Peyer's patch (tissue), 4 donors: ENCODE results near the gene MRPL33. TPM values are rescaled to one million over a fixed set of nuclear protein-coding genes. Genes with fewer than 3 reads are reported as not detected.

Source experiments
- DNase-seq, 3 donors: peaks; one replicate each; pipeline ENCODE4 v3.0.0-alpha.2; 2017 to 2019
- H3K27ac ChIP-seq, 4 donors: fragments of 200-600 bp; sonication (generic); one replicate each; pipeline ENCODE4 v1.5.1; 2016 to 2019
- H3K27me3 ChIP-seq, 2 donors: fragments of 200-600 bp; sonication (generic); one replicate each; pipeline ENCODE4 v1.5.1; 2019
- H3K36me3 ChIP-seq, 3 donors: fragments of 200-600 bp; sonication (generic); one replicate each; pipeline ENCODE4 v1.5.1; 2016 to 2019
- H3K4me1 ChIP-seq, 4 donors: fragments of 200-600 bp; sonication (generic); one replicate each; pipeline ENCODE4 v1.5.1; 2016 to 2019
- H3K4me3 ChIP-seq, 4 donors: fragments of 200-600 bp; sonication (generic); 1 replicate in 3 of 4; 2 replicates in 1 of 4; pipeline ENCODE4 v1.5.1; 2016 to 2019; ENCODE audit warnings: mild to moderate bottlenecking in 1 of 4
- H3K9me3 ChIP-seq, 4 donors: fragments of 200-600 bp; sonication (generic); one replicate each; pipeline ENCODE4 v1.5.1; 2016 to 2019; ENCODE audit warnings: mild to moderate bottlenecking in 1 of 4
- CTCF ChIP-seq, 6 experiments: fragments of 450-650 bp in 4 of 6; fragments of 200-600 bp in 2 of 6; sonication (generic) in 1 of 6; IDR thresholded peaks; one replicate each; pipeline ENCODE4 v1.5.1; 2017 to 2019; ENCODE audit warnings: antibody characterized with exemption in 6 of 6, mild to moderate bottlenecking in 3 of 6, moderate library complexity in 1 of 6
- POLR2A ChIP-seq, 2 donors: fragments of 450-650 bp; IDR thresholded peaks; one replicate each; pipeline ENCODE4 v1.5.1; 2017; ENCODE audit warnings: antibody characterized with exemption in 2 of 2, mild to moderate bottlenecking in 2 of 2, moderate library complexity in 2 of 2
- total RNA-seq, 4 donors: library from RNA; depleted of rRNA; stranded (reverse); fragments of >200 nt; gene quantifications; one replicate each; pipeline ENCODE4 v1.1.0, GENCODE V29; 2016

The MRPL33 gene
- total RNA-seq, 4 donors from 2014 or later, result 25.6 to 67.1 (median 37.8) TPM

- H3K9me3 ChIP-seq, result no peaks in the 10 kb centered on the region
- H3K36me3 ChIP-seq, result no peaks in the 10 kb centered on the region
- no peak for TF ChIP-seq CTCF (IDR thresholded peaks at IDR 0.05)
- TF ChIP-seq POLR2A (IDR thresholded peaks at IDR 0.05), result no peak
- no peaks in the 10 kb centered on the region for H3K27me3 ChIP-seq
- H3K4me1 ChIP-seq, result peaks cover 0 to 23% (median 0%) of the 10 kb centered on the region in 4 donors
- H3K4me3 ChIP-seq, result no peak overlapping the region
- H3K27ac ChIP-seq, result peak overlapping the region in 3 of 4 donors; percentile 21 to 65 (median 46)
- no peak for DNase-seq
Measured at GRCh38 chr2:27724905-27725701, 46.4 kb upstream of the MRPL33 start.

GRCh38 chr2:27727257-27727656 is 44.3 kb upstream of the MRPL33 start:
- Histone ChIP-seq H3K9me3 (no peaks in the 10 kb centered on the region), H3K4me1 (peaks cover 0 to 23% (median 0%) of the 10 kb centered on the region in 4 donors), H3K27ac (peak overlapping the region in 2 of 4 donors; percentile 49 to 53), H3K27me3 (no peaks in the 10 kb centered on the region), H3K4me3 (no peak overlapping the region), H3K36me3 (no peaks in the 10 kb centered on the region)
- DNase-seq, result peak in 2 of 3 donors; percentile 76 to 80
- TF ChIP-seq POLR2A (IDR thresholded peaks at IDR 0.05) (peak in 1 of 2 donors; percentile 10), CTCF (IDR thresholded peaks at IDR 0.05) (no peak)

DNA sequence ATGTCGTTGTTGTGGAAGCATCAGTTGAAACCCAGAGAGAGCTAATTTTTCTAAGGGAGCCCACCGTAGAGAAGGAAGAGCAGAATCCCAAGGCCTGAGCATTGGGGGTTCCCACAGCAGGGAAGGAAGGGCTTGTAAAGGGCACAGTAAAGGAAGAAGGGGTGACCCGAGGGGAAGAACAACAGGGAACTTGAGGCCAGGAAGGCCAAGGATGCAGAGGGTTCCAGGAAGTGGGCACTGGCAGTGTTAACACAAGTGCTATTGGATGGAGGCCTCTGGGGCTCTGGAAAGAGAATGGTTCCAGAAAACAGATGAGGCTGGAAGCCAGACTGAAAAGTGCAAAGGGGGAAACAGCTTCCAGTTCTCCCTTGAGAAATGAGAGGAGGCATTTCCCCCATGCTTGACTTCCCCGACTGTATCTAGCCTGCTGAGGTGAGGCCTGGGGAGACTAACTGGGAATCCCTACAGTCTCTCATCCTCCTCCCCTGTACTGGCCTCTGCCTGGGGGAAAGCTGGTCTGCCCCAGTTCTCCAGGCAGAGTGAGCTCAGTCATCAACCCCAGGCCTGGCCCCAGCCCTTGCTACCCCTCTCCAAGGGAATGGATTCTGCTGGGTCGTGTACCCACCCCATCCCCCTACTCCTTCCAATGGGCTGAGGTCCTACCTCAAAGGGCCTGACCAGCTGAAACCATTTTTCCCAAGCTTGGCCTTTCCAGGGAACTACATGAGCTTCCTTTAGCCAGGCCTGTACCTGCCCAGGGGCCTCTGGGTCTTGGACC is 43.2 kb upstream of the MRPL33 start:
- TF ChIP-seq POLR2A (IDR thresholded peaks at IDR 0.05) (no peak), CTCF (IDR thresholded peaks at IDR 0.05) (no peak)
- H3K27ac ChIP-seq, result peak overlapping the region in 1 of 4 donors; percentile 16
- no peak for DNase-seq

DNA sequence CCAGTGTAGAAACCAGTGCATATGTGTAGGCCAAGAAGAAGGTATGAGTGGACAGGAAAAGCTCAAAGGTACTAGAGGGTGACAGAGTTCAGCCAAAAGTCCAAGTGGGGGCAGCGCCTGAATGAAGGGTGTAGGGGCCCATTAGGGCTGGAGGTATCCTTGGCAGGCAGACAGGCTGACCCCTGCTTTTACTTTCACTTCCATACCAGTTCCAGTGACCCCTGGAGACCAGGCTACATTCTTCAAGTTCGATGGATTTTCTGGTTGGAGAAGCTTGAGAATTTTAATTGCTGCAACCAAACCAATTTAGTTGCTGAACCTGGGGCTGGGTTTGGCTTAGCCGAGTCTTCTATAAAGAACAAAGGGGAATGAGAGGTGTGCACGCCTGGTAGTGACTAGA is 42.3 kb upstream of the MRPL33 start:
- DNase-seq, result no peak
- Histone ChIP-seq H3K4me3 (no peak overlapping the region), H3K27ac (peak overlapping the region in 1 of 4 donors; percentile 16), H3K9me3 (no peaks in the 10 kb centered on the region), H3K4me1 (peaks cover 0 to 17% (median 0%) of the 10 kb centered on the region in 4 donors), H3K36me3 (no peaks in the 10 kb centered on the region), H3K27me3 (no peaks in the 10 kb centered on the region)
- TF ChIP-seq CTCF (IDR thresholded peaks at IDR 0.05), result no peak
- no peak for TF ChIP-seq POLR2A (IDR thresholded peaks at IDR 0.05)

More for the DNA sequence above, 43.2 kb upstream of the MRPL33 start:
- Histone ChIP-seq H3K4me1 (peaks cover 0 to 22% (median 0%) of the 10 kb centered on the region in 4 donors), H3K36me3 (no peaks in the 10 kb centered on the region), H3K27me3 (no peaks in the 10 kb centered on the region), H3K9me3 (no peaks in the 10 kb centered on the region), H3K4me3 (no peak overlapping the region)

- Histone ChIP-seq H3K27ac (peak overlapping the region in 1 of 4 donors; percentile 16), H3K36me3 (no peaks in the 10 kb centered on the region)
Measured at GRCh38 chr2:27729614-27730013, 41.9 kb upstream of the MRPL33 start.

More at GRCh38 chr2:27729614-27730013, 41.9 kb upstream of the MRPL33 start:
- Histone ChIP-seq H3K4me3 (no peak overlapping the region), H3K27me3 (no peaks in the 10 kb centered on the region), H3K9me3 (no peaks in the 10 kb centered on the region), H3K4me1 (peaks cover 0 to 17% (median 0%) of the 10 kb centered on the region in 4 donors)
- TF ChIP-seq CTCF (IDR thresholded peaks at IDR 0.05), result no peak
- TF ChIP-seq POLR2A (IDR thresholded peaks at IDR 0.05), result no peak
- no peak for DNase-seq
